WTC11 (cell line): ENCODE results near the gene HOXB13. TPM values are rescaled to one million over a fixed set of nuclear protein-coding genes. Genes with fewer than 3 reads are reported as not detected.

Source experiments
- ATAC-seq: fragments of 200-7000 bp; cut with Tn5 transposase; 2 replicates; pipeline ENCODE4 v1.10.0; 2021; ENCODE audit warnings: mild to moderate bottlenecking, moderate library complexity
- CTCF ChIA-PET: fragments of 300-600 bp; sonication (Branson Sonifier 250); formaldehyde crosslinking; loops from one replicate; lab custom pipeline; 2021; ENCODE audit warnings: antibody characterized with exemption; lab: Charles Lee
- POLR2A ChIA-PET: fragments of 350-600 bp; sonication (Branson Sonifier 250); formaldehyde crosslinking; loops from one replicate; lab custom pipeline; 2021; ENCODE audit warnings: antibody characterized with exemption; lab: Charles Lee
- DNase-seq: peaks from one replicate; pipeline ENCODE4 v3.0.0; 2021; ENCODE audit warnings: low spot score
- H3K27ac Mint-ChIP-seq: 2 replicates; pipeline ENCODE4 v1.8.0; 2021; ENCODE audit warnings: mixed read lengths
- H3K27me3 Mint-ChIP-seq: 2 replicates; pipeline ENCODE4 v1.8.0; 2021; ENCODE audit warnings: low read depth, mild to moderate bottlenecking, moderate library complexity, mixed read lengths
- H3K36me3 Mint-ChIP-seq: 2 replicates; pipeline ENCODE4 v1.8.0; 2021; ENCODE audit warnings: mixed read lengths
- H3K4me1 Mint-ChIP-seq: 2 replicates; pipeline ENCODE4 v1.8.0; 2022; ENCODE audit warnings: mixed read lengths
- H3K4me3 Mint-ChIP-seq: 2 replicates; pipeline ENCODE4 v1.8.0; 2021; ENCODE audit warnings: mild to moderate bottlenecking, moderate library complexity, mixed read lengths
- H3K9me3 Mint-ChIP-seq: 2 replicates; pipeline ENCODE4 v1.8.0; 2021; ENCODE audit warnings: mixed read lengths
- GABPB1 ChIP-seq: sonication (generic); formaldehyde crosslinking; IDR thresholded peaks from 2 replicates; pipeline ENCODE4 v1.8.1; 2023; ENCODE audit warnings: mild to moderate bottlenecking, missing genetic modification reagents
- GRHL2 ChIP-seq: fragments of 250-450 bp; sonication (Bioruptor Pico); IDR thresholded peaks from 2 replicates; pipeline ENCODE4 v1.8.0; 2022; ENCODE audit warnings: mild to moderate bottlenecking, moderate library complexity; ENCODE audit not compliant: insufficient replicate concordance, severe bottlenecking
- GTF2I ChIP-seq: fragments of 250-450 bp; sonication (Bioruptor Pico); conservative IDR thresholded peaks from 2 replicates; pipeline ENCODE4 v1.4.0; 2021; ENCODE audit warnings: mild to moderate bottlenecking
- KAT7 ChIP-seq: sonication (generic); formaldehyde crosslinking; IDR thresholded peaks from 2 replicates; pipeline ENCODE4 v1.8.1; 2023; ENCODE audit warnings: missing genetic modification reagents, mild to moderate bottlenecking, borderline replicate concordance
- NFE2L1 ChIP-seq: sonication (generic); formaldehyde crosslinking; IDR thresholded peaks from 2 replicates; pipeline ENCODE4 v1.8.1; 2023; ENCODE audit warnings: missing genetic modification reagents
- NR1H2 ChIP-seq: sonication (generic); formaldehyde crosslinking; IDR thresholded peaks from 2 replicates; pipeline ENCODE4 v1.9.0; 2021; ENCODE audit warnings: mild to moderate bottlenecking, moderate library complexity, missing genetic modification reagents
- NR3C1 ChIP-seq: sonication (generic); formaldehyde crosslinking; conservative IDR thresholded peaks from 2 replicates; pipeline ENCODE4 v1.8.1; 2023; ENCODE audit warnings: low read depth, mild to moderate bottlenecking, missing genetic modification reagents
- OVOL2 ChIP-seq: fragments of 250-450 bp; sonication (Bioruptor Pico); IDR thresholded peaks from 2 replicates; pipeline ENCODE4 v1.9.0; 2021; ENCODE audit warnings: mild to moderate bottlenecking, borderline replicate concordance
- SP1 ChIP-seq: sonication (generic); formaldehyde crosslinking; conservative IDR thresholded peaks from 2 replicates; pipeline ENCODE4 v1.8.1; 2022; ENCODE audit warnings: missing genetic modification reagents
- TEAD1 ChIP-seq: sonication (generic); formaldehyde crosslinking; IDR thresholded peaks from 2 replicates; pipeline ENCODE4 v1.8.0; 2022; ENCODE audit warnings: mild to moderate bottlenecking, missing genetic modification reagents
- TEAD4 ChIP-seq: sonication (generic); formaldehyde crosslinking; IDR thresholded peaks from 2 replicates; pipeline ENCODE4 v1.8.0; 2022; ENCODE audit warnings: mild to moderate bottlenecking, missing genetic modification reagents
- ZNF263 ChIP-seq: sonication (generic); formaldehyde crosslinking; IDR thresholded peaks from 2 replicates; pipeline ENCODE4 v1.8.1; 2022; ENCODE audit warnings: low read depth, mild to moderate bottlenecking, moderate library complexity, missing genetic modification reagents
- ZNF396 ChIP-seq: fragments of 250-450 bp; sonication (Bioruptor Pico); IDR thresholded peaks from 2 replicates; pipeline ENCODE4 v1.8.0; 2021; ENCODE audit warnings: mild to moderate bottlenecking, moderate library complexity, borderline replicate concordance
- ZNF423 ChIP-seq: fragments of 250-450 bp; sonication (Bioruptor Pico); IDR thresholded peaks from 2 replicates; pipeline ENCODE4 v2.1.2; 2022; ENCODE audit warnings: mild to moderate bottlenecking, moderate library complexity
- total RNA-seq: library from RNA; stranded (reverse); gene quantifications from 3 replicates; pipeline ENCODE4 v1.2.3, GENCODE V29; 2021
- TF ChIP-seq, protein P1 (sequence below): sonication (generic); formaldehyde crosslinking; IDR thresholded peaks from 2 replicates; pipeline ENCODE4 v1.8.0; 2023; ENCODE audit warnings: missing genetic modification reagents, mild to moderate bottlenecking, borderline replicate concordance
- TF ChIP-seq, protein P2 (sequence below): fragments of 250-450 bp; sonication (Bioruptor Pico); IDR thresholded peaks from 2 replicates; pipeline ENCODE4 v1.8.0; 2021; ENCODE audit warnings: mild to moderate bottlenecking
- TF ChIP-seq, protein P3 (sequence below): sonication (generic); formaldehyde crosslinking; IDR thresholded peaks from 2 replicates; pipeline ENCODE4 v1.8.1; 2023; ENCODE audit warnings: mild to moderate bottlenecking, missing genetic modification reagents
- TF ChIP-seq, protein P4 (sequence below): sonication (generic); formaldehyde crosslinking; IDR thresholded peaks from 2 replicates; pipeline ENCODE4 v1.8.1; 2023; ENCODE audit warnings: mild to moderate bottlenecking, missing genetic modification reagents, moderate library complexity
- TF ChIP-seq, protein P5 (sequence below): sonication (generic); formaldehyde crosslinking; IDR thresholded peaks from 2 replicates; pipeline ENCODE4 v1.8.1; 2023; ENCODE audit warnings: mild to moderate bottlenecking, missing genetic modification reagents, moderate library complexity
- TF ChIP-seq, protein P6 (sequence below): fragments of 250-450 bp; sonication (Bioruptor Pico); IDR thresholded peaks from 2 replicates; pipeline ENCODE4 v2.1.2; 2022; ENCODE audit warnings: mild to moderate bottlenecking, moderate library complexity
- TF ChIP-seq, protein P7 (sequence below): sonication (generic); formaldehyde crosslinking; conservative IDR thresholded peaks from 2 replicates; pipeline ENCODE4 v1.8.1; 2022; ENCODE audit warnings: mild to moderate bottlenecking, missing genetic modification reagents

The HOXB13 gene
- total RNA-seq, 1 experiment from 2014 or later, result 2.8 TPM

DNA sequence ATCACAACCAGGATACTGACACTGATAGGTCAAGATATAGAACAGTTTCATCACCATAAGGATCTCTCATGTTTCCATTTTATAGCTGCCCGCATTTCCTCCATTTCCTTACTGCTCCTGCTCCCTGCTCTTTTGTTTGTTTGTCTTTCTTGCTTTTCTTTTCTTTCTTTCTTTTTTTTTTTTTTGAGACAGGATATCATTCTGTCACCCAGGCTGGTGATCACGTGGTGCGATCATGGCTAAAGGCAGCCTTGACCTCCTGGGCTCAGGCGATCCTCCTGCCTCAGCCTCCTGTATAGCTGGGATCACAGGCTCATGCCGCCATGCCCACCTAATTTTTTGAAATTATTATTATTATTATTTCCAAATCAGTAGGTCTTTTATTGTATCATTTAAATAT, 37.9 kb downstream of the HOXB13 start (continued):
- TF ChIP-seq NR3C1 (CRISPR knock-in tag) (no peak), KAT7 (CRISPR knock-in tag) (no peak), GRHL2 (CRISPR knock-in tag) (no peak), SP1 (CRISPR knock-in tag) (no peak)
- TF ChIP-seq, protein P1, sequence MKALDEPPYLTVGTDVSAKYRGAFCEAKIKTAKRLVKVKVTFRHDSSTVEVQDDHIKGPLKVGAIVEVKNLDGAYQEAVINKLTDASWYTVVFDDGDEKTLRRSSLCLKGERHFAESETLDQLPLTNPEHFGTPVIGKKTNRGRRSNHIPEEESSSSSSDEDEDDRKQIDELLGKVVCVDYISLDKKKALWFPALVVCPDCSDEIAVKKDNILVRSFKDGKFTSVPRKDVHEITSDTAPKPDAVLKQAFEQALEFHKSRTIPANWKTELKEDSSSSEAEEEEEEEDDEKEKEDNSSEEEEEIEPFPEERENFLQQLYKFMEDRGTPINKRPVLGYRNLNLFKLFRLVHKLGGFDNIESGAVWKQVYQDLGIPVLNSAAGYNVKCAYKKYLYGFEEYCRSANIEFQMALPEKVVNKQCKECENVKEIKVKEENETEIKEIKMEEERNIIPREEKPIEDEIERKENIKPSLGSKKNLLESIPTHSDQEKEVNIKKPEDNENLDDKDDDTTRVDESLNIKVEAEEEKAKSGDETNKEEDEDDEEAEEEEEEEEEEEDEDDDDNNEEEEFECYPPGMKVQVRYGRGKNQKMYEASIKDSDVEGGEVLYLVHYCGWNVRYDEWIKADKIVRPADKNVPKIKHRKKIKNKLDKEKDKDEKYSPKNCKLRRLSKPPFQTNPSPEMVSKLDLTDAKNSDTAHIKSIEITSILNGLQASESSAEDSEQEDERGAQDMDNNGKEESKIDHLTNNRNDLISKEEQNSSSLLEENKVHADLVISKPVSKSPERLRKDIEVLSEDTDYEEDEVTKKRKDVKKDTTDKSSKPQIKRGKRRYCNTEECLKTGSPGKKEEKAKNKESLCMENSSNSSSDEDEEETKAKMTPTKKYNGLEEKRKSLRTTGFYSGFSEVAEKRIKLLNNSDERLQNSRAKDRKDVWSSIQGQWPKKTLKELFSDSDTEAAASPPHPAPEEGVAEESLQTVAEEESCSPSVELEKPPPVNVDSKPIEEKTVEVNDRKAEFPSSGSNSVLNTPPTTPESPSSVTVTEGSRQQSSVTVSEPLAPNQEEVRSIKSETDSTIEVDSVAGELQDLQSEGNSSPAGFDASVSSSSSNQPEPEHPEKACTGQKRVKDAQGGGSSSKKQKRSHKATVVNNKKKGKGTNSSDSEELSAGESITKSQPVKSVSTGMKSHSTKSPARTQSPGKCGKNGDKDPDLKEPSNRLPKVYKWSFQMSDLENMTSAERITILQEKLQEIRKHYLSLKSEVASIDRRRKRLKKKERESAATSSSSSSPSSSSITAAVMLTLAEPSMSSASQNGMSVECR (CRISPR knock-in tag), result no peak

DNA sequence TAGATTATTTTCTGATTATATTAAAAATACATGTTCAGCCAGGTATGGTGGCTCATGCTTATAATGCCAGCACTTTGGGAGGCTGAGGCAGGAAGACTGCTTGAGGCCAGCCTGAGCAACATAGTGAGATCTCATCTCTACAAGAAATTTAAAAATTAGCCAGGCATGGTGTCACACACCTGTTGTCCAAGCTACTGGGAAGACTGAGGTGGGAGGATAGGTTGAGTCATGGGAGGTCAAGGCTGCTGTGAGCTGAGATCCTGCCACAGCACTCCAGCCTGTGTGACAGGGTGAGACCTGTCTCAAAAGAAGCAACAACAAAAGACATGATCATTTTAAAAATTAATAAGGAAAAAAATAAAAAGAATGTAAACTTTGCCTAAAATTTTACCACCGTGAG, 46.9 kb downstream of the HOXB13 start:
- H3K9me3 Mint-ChIP-seq, result no peaks in the 10 kb centered on the region
- TF ChIP-seq TEAD1 (CRISPR knock-in tag) (no peak), GTF2I (CRISPR knock-in tag) (no peak)
- DNase-seq (no peak), ATAC-seq (no peak)
- no peak overlapping the region for H3K4me3 Mint-ChIP-seq
- H3K4me1 Mint-ChIP-seq, result peaks cover 4% of the 10 kb centered on the region
- ChIA-PET POLR2A (no interaction called here), CTCF (interaction anchor here (0.7 to 5.5 kb wide), 7 partner anchors 10 to 197 kb away, joined by 3 to 148 read pairs (median 4); partner anchors contain the start of gene PRAC2)
- no peaks in the 10 kb centered on the region for H3K36me3 Mint-ChIP-seq
- H3K27me3 Mint-ChIP-seq, result peaks cover 17% of the 10 kb centered on the region
- no peak overlapping the region for H3K27ac Mint-ChIP-seq

DNA sequence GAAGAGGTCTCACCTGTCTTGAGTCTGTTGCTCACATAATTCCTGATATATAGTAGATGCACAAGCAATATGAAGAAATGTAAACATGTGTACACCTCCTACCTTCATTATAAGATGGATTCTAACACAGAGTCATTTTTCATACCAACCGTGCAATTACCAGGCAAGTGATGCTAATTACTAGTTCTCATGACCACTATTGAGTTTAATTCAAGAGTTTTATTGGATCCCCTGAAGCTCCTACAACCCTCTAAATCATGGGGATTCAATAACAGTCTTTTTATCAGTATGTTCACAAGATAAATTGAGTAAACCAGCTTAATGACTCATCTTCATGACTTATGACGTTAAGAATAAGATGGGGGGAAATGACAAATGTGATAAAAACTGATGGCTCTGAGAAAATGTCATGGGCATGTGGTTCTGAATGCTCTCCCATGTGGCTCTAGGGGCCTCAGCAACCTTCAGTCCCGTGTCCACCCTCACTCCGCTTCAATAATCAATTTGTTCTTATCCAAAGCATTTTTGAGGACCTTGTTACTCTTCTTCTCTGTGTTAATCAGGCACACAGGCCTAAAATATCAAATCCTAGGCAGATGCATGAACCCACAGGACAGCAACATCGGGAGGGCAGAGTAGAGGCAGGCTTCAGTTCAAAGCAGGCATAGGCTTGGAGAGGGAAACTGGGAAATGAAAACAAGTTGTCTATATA, 49.0 kb downstream of the HOXB13 start:
- DNase-seq (no peak), ATAC-seq (no peak)
- H3K4me1 Mint-ChIP-seq, result peaks cover 7% of the 10 kb centered on the region
- H3K4me3 Mint-ChIP-seq, result no peak overlapping the region
- H3K9me3 Mint-ChIP-seq, result no peaks in the 10 kb centered on the region
- no peak overlapping the region for H3K27ac Mint-ChIP-seq
- ChIA-PET CTCF (interaction anchor here (1.1 to 10.5 kb wide), 23 partner anchors 8 to 213 kb away, joined by 3 to 218 read pairs (median 22); partner anchors contain the start of genes ATP5MC1, HOXB13, PRAC1 and PRAC2), POLR2A (interaction anchor here (1.6 kb wide), 1 partner anchor 111 kb away, joined by 5 read pairs; no protein-coding TSS in a partner anchor)
- no peaks in the 10 kb centered on the region for H3K36me3 Mint-ChIP-seq
- H3K27me3 Mint-ChIP-seq, result peaks cover 34% of the 10 kb centered on the region
- TF ChIP-seq, protein P2, sequence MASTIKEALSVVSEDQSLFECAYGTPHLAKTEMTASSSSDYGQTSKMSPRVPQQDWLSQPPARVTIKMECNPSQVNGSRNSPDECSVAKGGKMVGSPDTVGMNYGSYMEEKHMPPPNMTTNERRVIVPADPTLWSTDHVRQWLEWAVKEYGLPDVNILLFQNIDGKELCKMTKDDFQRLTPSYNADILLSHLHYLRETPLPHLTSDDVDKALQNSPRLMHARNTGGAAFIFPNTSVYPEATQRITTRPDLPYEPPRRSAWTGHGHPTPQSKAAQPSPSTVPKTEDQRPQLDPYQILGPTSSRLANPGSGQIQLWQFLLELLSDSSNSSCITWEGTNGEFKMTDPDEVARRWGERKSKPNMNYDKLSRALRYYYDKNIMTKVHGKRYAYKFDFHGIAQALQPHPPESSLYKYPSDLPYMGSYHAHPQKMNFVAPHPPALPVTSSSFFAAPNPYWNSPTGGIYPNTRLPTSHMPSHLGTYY (CRISPR knock-in tag), result no peak
- TF ChIP-seq ZNF423 (CRISPR knock-in tag) (no peak), NFE2L1 (CRISPR knock-in tag) (no peak), ZNF263 (CRISPR knock-in tag) (no peak), ZNF396 (CRISPR knock-in tag) (no peak), NR3C1 (CRISPR knock-in tag) (no peak), TEAD4 (no peak), GRHL2 (CRISPR knock-in tag) (no peak), TEAD1 (CRISPR knock-in tag) (no peak), OVOL2 (CRISPR knock-in tag) (no peak), GABPB1 (CRISPR knock-in tag) (no peak), NR1H2 (CRISPR knock-in tag) (no peak)
- TF ChIP-seq, protein P3, sequence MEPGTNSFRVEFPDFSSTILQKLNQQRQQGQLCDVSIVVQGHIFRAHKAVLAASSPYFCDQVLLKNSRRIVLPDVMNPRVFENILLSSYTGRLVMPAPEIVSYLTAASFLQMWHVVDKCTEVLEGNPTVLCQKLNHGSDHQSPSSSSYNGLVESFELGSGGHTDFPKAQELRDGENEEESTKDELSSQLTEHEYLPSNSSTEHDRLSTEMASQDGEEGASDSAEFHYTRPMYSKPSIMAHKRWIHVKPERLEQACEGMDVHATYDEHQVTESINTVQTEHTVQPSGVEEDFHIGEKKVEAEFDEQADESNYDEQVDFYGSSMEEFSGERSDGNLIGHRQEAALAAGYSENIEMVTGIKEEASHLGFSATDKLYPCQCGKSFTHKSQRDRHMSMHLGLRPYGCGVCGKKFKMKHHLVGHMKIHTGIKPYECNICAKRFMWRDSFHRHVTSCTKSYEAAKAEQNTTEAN (CRISPR knock-in tag), result no peak
- TF ChIP-seq, protein P4, sequence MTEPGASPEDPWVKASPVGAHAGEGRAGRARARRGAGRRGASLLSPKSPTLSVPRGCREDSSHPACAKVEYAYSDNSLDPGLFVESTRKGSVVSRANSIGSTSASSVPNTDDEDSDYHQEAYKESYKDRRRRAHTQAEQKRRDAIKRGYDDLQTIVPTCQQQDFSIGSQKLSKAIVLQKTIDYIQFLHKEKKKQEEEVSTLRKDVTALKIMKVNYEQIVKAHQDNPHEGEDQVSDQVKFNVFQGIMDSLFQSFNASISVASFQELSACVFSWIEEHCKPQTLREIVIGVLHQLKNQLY (CRISPR knock-in tag), result no peak
- TF ChIP-seq, protein P5, sequence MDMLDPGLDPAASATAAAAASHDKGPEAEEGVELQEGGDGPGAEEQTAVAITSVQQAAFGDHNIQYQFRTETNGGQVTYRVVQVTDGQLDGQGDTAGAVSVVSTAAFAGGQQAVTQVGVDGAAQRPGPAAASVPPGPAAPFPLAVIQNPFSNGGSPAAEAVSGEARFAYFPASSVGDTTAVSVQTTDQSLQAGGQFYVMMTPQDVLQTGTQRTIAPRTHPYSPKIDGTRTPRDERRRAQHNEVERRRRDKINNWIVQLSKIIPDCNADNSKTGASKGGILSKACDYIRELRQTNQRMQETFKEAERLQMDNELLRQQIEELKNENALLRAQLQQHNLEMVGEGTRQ (CRISPR knock-in tag), result no peak
- TF ChIP-seq, protein P6, sequence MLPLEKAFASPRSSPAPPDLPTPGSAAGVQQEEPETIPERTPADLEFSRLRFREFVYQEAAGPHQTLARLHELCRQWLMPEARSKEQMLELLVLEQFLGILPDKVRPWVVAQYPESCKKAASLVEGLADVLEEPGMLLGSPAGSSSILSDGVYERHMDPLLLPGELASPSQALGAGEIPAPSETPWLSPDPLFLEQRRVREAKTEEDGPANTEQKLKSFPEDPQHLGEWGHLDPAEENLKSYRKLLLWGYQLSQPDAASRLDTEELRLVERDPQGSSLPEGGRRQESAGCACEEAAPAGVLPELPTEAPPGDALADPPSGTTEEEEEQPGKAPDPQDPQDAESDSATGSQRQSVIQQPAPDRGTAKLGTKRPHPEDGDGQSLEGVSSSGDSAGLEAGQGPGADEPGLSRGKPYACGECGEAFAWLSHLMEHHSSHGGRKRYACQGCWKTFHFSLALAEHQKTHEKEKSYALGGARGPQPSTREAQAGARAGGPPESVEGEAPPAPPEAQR (CRISPR knock-in tag), result no peak
- TF ChIP-seq, protein P7, sequence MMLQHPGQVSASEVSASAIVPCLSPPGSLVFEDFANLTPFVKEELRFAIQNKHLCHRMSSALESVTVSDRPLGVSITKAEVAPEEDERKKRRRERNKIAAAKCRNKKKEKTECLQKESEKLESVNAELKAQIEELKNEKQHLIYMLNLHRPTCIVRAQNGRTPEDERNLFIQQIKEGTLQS, result no peak
